ENCODE results near the gene TMEM69.

GRCh38 chr1:45643978-45644377 is 44.0 kb upstream of the TMEM69 start:
- TF ChIP-seq TAF1 (IDR thresholded peaks at IDR 0.05; ENCODE audit: low read depth) (no peak), EZH2 (IDR thresholded peaks at IDR 0.05; ENCODE audit: borderline replicate concordance, insufficient read depth, low read length, poor library complexity, severe bottlenecking) (no peak), RAD21 (conservative IDR thresholded peaks at IDR 0.05) (no peak), POLR2AphosphoS5 (IDR thresholded peaks at IDR 0.05) (no peak), SMC3 (conservative IDR thresholded peaks at IDR 0.05; ENCODE audit: poor library complexity) (no peak), MXI1 (conservative IDR thresholded peaks at IDR 0.05; ENCODE audit: poor library complexity, severe bottlenecking) (no peak)
- TF ChIP-seq, protein P1, sequence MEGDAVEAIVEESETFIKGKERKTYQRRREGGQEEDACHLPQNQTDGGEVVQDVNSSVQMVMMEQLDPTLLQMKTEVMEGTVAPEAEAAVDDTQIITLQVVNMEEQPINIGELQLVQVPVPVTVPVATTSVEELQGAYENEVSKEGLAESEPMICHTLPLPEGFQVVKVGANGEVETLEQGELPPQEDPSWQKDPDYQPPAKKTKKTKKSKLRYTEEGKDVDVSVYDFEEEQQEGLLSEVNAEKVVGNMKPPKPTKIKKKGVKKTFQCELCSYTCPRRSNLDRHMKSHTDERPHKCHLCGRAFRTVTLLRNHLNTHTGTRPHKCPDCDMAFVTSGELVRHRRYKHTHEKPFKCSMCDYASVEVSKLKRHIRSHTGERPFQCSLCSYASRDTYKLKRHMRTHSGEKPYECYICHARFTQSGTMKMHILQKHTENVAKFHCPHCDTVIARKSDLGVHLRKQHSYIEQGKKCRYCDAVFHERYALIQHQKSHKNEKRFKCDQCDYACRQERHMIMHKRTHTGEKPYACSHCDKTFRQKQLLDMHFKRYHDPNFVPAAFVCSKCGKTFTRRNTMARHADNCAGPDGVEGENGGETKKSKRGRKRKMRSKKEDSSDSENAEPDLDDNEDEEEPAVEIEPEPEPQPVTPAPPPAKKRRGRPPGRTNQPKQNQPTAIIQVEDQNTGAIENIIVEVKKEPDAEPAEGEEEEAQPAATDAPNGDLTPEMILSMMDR (IDR thresholded peaks at IDR 0.05; ENCODE audit: poor library complexity, severe bottlenecking): no peak
- TF ChIP-seq, protein P2, sequence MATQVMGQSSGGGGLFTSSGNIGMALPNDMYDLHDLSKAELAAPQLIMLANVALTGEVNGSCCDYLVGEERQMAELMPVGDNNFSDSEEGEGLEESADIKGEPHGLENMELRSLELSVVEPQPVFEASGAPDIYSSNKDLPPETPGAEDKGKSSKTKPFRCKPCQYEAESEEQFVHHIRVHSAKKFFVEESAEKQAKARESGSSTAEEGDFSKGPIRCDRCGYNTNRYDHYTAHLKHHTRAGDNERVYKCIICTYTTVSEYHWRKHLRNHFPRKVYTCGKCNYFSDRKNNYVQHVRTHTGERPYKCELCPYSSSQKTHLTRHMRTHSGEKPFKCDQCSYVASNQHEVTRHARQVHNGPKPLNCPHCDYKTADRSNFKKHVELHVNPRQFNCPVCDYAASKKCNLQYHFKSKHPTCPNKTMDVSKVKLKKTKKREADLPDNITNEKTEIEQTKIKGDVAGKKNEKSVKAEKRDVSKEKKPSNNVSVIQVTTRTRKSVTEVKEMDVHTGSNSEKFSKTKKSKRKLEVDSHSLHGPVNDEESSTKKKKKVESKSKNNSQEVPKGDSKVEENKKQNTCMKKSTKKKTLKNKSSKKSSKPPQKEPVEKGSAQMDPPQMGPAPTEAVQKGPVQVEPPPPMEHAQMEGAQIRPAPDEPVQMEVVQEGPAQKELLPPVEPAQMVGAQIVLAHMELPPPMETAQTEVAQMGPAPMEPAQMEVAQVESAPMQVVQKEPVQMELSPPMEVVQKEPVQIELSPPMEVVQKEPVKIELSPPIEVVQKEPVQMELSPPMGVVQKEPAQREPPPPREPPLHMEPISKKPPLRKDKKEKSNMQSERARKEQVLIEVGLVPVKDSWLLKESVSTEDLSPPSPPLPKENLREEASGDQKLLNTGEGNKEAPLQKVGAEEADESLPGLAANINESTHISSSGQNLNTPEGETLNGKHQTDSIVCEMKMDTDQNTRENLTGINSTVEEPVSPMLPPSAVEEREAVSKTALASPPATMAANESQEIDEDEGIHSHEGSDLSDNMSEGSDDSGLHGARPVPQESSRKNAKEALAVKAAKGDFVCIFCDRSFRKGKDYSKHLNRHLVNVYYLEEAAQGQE (IDR thresholded peaks at IDR 0.05; ENCODE audit: borderline replicate concordance): no peak

All from neural cell (in vitro differentiated cells).